IMR-90 (cell line): ENCODE measurements around the gene CORO7. TPM values are rescaled to one million over a fixed set of nuclear protein-coding genes. Genes with fewer than 3 reads are reported as not detected.
A peak's percentile ranks its signal among the peaks of the same experiment; 100 is the strongest.

Experiments used
- ATAC-seq: fragments of 200-7000 bp; cut with Tn5 transposase; 2 replicates; pipeline ENCODE4 v1.9.1; 2020; ENCODE audit warnings: low read depth, mild to moderate bottlenecking, moderate library complexity
- BruUV-seq: library from RNA; stranded (reverse); fragments of 400-500 nt; replicated peaks from 2 replicates; lab custom pipeline; 2021; lab: Mats Ljungman, UMichigan
- CTCF ChIA-PET: fragments of 300-600 bp; formaldehyde crosslinking; extraction: SDS; loops from one replicate; lab custom pipeline; 2021; ENCODE audit warnings: antibody characterized with exemption; lab: Yijun Ruan, JAX
- POLR2A ChIA-PET: fragments of 300-600 bp; sonication (Branson Sonifier 250); formaldehyde crosslinking; loops from one replicate; lab custom pipeline; 2022; ENCODE audit warnings: antibody characterized with exemption; ENCODE audit not compliant: unreplicated experiment; lab: Charles Lee
- DNase-seq: peaks from one replicate; pipeline ENCODE4 v3.0.0; 2013
- H2AFZ ChIP-seq: replicated peaks from 2 replicates; pipeline ENCODE3; 2013; ENCODE audit warnings: low read length, mild to moderate bottlenecking; ENCODE audit not compliant: poor library complexity
- H2AK5ac ChIP-seq: 2 replicates; pipeline ENCODE4 v1.6.1; 2013; ENCODE audit warnings: low read depth, low read length, inconsistent platforms
- H2AK9ac ChIP-seq: replicated peaks from 2 replicates; pipeline ENCODE3; 2013; ENCODE audit warnings: mild to moderate bottlenecking, low read depth, low read length, moderate library complexity; ENCODE audit not compliant: poor library complexity
- H2BK120ac ChIP-seq: 2 replicates; pipeline ENCODE4 v1.6.1; 2013; ENCODE audit warnings: low read depth, low read length, inconsistent platforms
- H2BK15ac ChIP-seq: 3 replicates; pipeline ENCODE4 v1.6.1; 2013; ENCODE audit warnings: low read depth, low read length, inconsistent platforms
- H2BK20ac ChIP-seq: 2 replicates; pipeline ENCODE4 v1.6.1; 2013; ENCODE audit warnings: low read depth, mild to moderate bottlenecking, inconsistent platforms, low read length, moderate library complexity
- H2BK5ac ChIP-seq: 2 replicates; pipeline ENCODE4 v1.6.1; 2013; ENCODE audit warnings: mild to moderate bottlenecking, low read depth, low read length, inconsistent platforms; ENCODE audit not compliant: poor library complexity, severe bottlenecking
- H3K14ac ChIP-seq: replicated peaks from 2 replicates; pipeline ENCODE4 v1.6.1; 2013; ENCODE audit warnings: low read depth, low read length, inconsistent platforms
- H3K18ac ChIP-seq: 2 replicates; pipeline ENCODE4 v1.6.1; 2013; ENCODE audit warnings: low read depth, low read length, control low read depth
- H3K23ac ChIP-seq: 2 replicates; pipeline ENCODE4 v1.6.1; 2013; ENCODE audit warnings: low read depth, low read length, inconsistent platforms
- H3K27ac ChIP-seq: 2 replicates; pipeline ENCODE4 v1.5.1; 2013; ENCODE audit warnings: mild to moderate bottlenecking, control low read depth, low read length; ENCODE audit not compliant: insufficient read depth
- H3K27me3 ChIP-seq: 2 replicates; pipeline ENCODE4 v1.6.1; 2013; ENCODE audit warnings: low read length; ENCODE audit not compliant: control insufficient read depth, insufficient read depth
- H3K36me3 ChIP-seq: 2 replicates; pipeline ENCODE4 v1.6.1; 2013; ENCODE audit warnings: low read length, mixed read lengths; ENCODE audit not compliant: control insufficient read depth, insufficient read depth
- H3K4ac ChIP-seq: 2 replicates; pipeline ENCODE4 v1.6.1; 2013; ENCODE audit warnings: low read depth, low read length, inconsistent platforms
- H3K4me1 ChIP-seq: 2 replicates; pipeline ENCODE4 v1.6.1; 2013; ENCODE audit warnings: low read length, mixed read lengths; ENCODE audit not compliant: control insufficient read depth, insufficient read depth
- H3K4me2 ChIP-seq: 2 replicates; pipeline ENCODE4 v1.6.1; 2013; ENCODE audit warnings: low read depth, mild to moderate bottlenecking, control low read depth, low read length, moderate library complexity
- H3K4me3 ChIP-seq: 2 replicates; pipeline ENCODE4 v1.5.1; 2013; ENCODE audit warnings: low read depth, mild to moderate bottlenecking, control low read depth, low read length, moderate library complexity; ENCODE audit not compliant: insufficient read depth
- H3K56ac ChIP-seq: 2 replicates; pipeline ENCODE4 v1.6.1; 2013; ENCODE audit warnings: low read length, inconsistent platforms; ENCODE audit not compliant: insufficient read depth; ENCODE audit errors: extremely low read depth
- H3K79me1 ChIP-seq, 2 experiments: 2 replicates each; pipeline ENCODE4 v1.6.1; 2013; ENCODE audit warnings: low read length in 2 of 2, inconsistent platforms in 1 of 2, low read depth in 1 of 2
- H3K9ac ChIP-seq: 2 replicates; pipeline ENCODE4 v1.6.1; 2013; ENCODE audit warnings: low read depth, low read length, control low read depth
- H3K9me1 ChIP-seq: 2 replicates; pipeline ENCODE4 v1.6.1; 2013; ENCODE audit warnings: low read length, inconsistent platforms; ENCODE audit not compliant: insufficient read depth
- H3K9me3 ChIP-seq: 2 replicates; pipeline ENCODE4 v1.6.1; 2013; ENCODE audit warnings: low read length; ENCODE audit not compliant: control insufficient read depth, insufficient read depth
- H4K20me1 ChIP-seq: 2 replicates; pipeline ENCODE4 v1.6.1; 2013; ENCODE audit warnings: low read length, inconsistent platforms; ENCODE audit not compliant: insufficient read depth
- H4K5ac ChIP-seq: 2 replicates; pipeline ENCODE4 v1.6.1; 2013; ENCODE audit warnings: mild to moderate bottlenecking, low read depth, low read length, control low read depth
- H4K8ac ChIP-seq, 2 experiments: 2 replicates each; pipeline ENCODE4 v1.6.1; 2013; ENCODE audit warnings: low read depth in 2 of 2, low read length in 2 of 2, control low read depth in 1 of 2, inconsistent platforms in 1 of 2
- H4K91ac ChIP-seq: 2 replicates; pipeline ENCODE4 v1.6.1; 2013; ENCODE audit warnings: low read depth, low read length, inconsistent platforms; ENCODE audit not compliant: insufficient read depth
- CEBPB ChIP-seq: IDR thresholded peaks from 2 replicates; pipeline ENCODE4 v1.6.1; 2012; ENCODE audit warnings: low read depth, low read length, improper control_type of control experiment
- CHD1 ChIP-seq: IDR thresholded peaks from 2 replicates; pipeline ENCODE4 v1.6.1; 2012; ENCODE audit warnings: low read depth, low read length, improper control_type of control experiment
- ELK1 ChIP-seq: fragments of 150-350 bp; IDR thresholded peaks from 2 replicates; pipeline ENCODE4 v1.6.1; 2016; ENCODE audit warnings: low read depth, mild to moderate bottlenecking, low read length, moderate library complexity, borderline replicate concordance
- FOS ChIP-seq: fragments of 150-350 bp; IDR thresholded peaks from 2 replicates; pipeline ENCODE4 v1.6.1; 2016; ENCODE audit warnings: low read depth, low read length
- MAFK ChIP-seq: IDR thresholded peaks from 2 replicates; pipeline ENCODE4 v1.6.1; 2012; ENCODE audit warnings: low read depth, low read length, improper control_type of control experiment
- MAZ ChIP-seq: IDR thresholded peaks from 2 replicates; pipeline ENCODE4 v1.6.1; 2012; ENCODE audit warnings: low read depth, mild to moderate bottlenecking, low read length, improper control_type of control experiment, moderate library complexity, borderline replicate concordance
- POLR2A ChIP-seq: IDR thresholded peaks from 2 replicates; pipeline ENCODE4 v1.6.1; 2012; ENCODE audit warnings: mild to moderate bottlenecking, low read depth, low read length
- WGBS, 2 experiments: methylation state at CpG; one replicate each; pipeline versions ENCODE4 v1.1.5 to v1.1.7; 2013; ENCODE audit warnings: missing lambda C conversion rate in 2 of 2; ENCODE audit not compliant: insufficient read length in 1 of 2; ENCODE audit errors: extremely low coverage in 2 of 2; 5-methylcytosine and 5-hydroxymethylcytosine counted together
- dilution Hi-C: fragments of 300-500 bp; cut with HindIII; formaldehyde crosslinking; loops from one replicate; pipeline ENCODE4 v1.14.3; 2018; ENCODE audit warnings: low sequenced_read_pairs; ENCODE audit not compliant: unreplicated experiment
- in situ Hi-C: fragments of 300-500 bp; cut with MboI; formaldehyde crosslinking; loops from 3 replicates; pipeline ENCODE4 v1.14.3; 2019; ENCODE audit warnings: low sequenced_read_pairs, inconsistent platforms, mixed read lengths
- intact Hi-C: fragments of 100-400 bp; cut with micrococcal nuclease; formaldehyde crosslinking; loops from 2 replicates; pipeline ENCODE4 v1.10.0; 2022
- polyA plus RNA-seq, 3 experiments: library from polyadenylated mRNA; depleted of rRNA; stranded (reverse); fragments of >200 nt; gene quantifications; 2 replicates each; pipeline ENCODE4 v1.2.3, GENCODE V29; 2012; ENCODE audit warnings: low replicate concordance in 1 of 3
- total RNA-seq: library from RNA; depleted of rRNA; stranded (reverse); fragments of >200 nt; gene quantifications from 2 replicates; pipeline ENCODE4 v1.2.3, GENCODE V29; 2012

CORO7 gene
- total and polyA plus RNA-seq, 2 of the 4 experiments (the other 2 are of a cell fraction): 6.3 to 26.7 TPM

DNA sequence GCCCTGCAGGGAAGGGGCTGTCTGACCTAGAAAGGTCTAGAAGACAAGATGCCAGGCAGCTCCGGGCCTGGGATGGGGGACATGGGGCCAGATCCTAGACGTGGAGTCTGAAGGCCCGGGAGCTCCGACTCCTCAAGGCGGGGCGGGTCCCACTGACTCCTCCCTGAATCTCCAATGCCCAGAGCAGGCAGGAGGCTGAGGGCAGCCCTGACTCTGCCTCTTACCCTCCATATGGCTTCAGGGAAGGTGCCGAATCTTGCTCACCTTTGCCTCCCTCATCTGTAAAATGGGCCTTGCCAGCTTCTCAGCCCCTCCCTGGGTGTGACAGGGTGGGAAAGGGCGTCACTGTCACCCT lies 30.0 kb downstream of the CORO7 start:
- ATAC-seq (peak; percentile 33), DNase-seq (no peak)
- Histone ChIP-seq H3K23ac (no peak overlapping the region), H2AK5ac (peak overlapping the region; percentile 90), H3K36me3 (peaks cover 30% of the 10 kb centered on the region), H2AFZ (peak overlapping the region; percentile 5), H3K27ac (peak overlapping the region; percentile 30; the same call in 1 of the 2 replicates), H4K8ac (0 out of 4 replicates have a peak overlapping the region, but pooled peaks of 1 of the 2 experiments have one; percentile 9), H3K9me3 (no peaks in the 10 kb centered on the region), H2BK120ac (peak overlapping the region; percentile 49; the same call in 1 of the 2 replicates), H3K4me1 (peaks cover 33% of the 10 kb centered on the region), H2BK5ac (peak overlapping the region; percentile 15), H3K79me1 (peaks cover 0 to 79% of the 10 kb centered on the region in 2 experiments; a peak in 2 of 4 replicates), H2AK9ac (peak overlapping the region; percentile 86), H3K9me1 (peaks cover 21% of the 10 kb centered on the region), H2BK15ac (no peak overlapping the region), H4K20me1 (peaks cover 58% of the 10 kb centered on the region), H3K14ac (no peak overlapping the region; the same call in 1 of the 2 replicates), H3K9ac (no peak overlapping the region), H4K5ac (no peak overlapping the region), H4K91ac (peak overlapping the region; percentile 66; the same call in 1 of the 2 replicates), H3K4me2 (no peak overlapping the region), H3K4me3 (no peak overlapping the region), H3K18ac (no peak overlapping the region), H3K27me3 (no peaks in the 10 kb centered on the region), H2BK20ac (no peak overlapping the region; the same call in 1 of the 2 replicates), H3K56ac (no peak overlapping the region), H3K4ac (peak overlapping the region; percentile 59)
- intact Hi-C loops (no loop called here), in situ Hi-C loops (no loop called here), dilution Hi-C loops (no loop called here)
- no CpG with 5 or more reads among the region's 8 CpGs for WGBS, 2 experiments
- CTCF ChIA-PET: interaction anchor here (2.4 kb wide), 1 partner anchor 16 kb away, joined by 7 read pairs; no protein-coding TSS in a partner anchor
- TF ChIP-seq CHD1 (no peak), FOS (no peak), ELK1 (no peak), MAFK (no peak), MAZ (0 out of 2 replicates have a peak, but pooled peaks have one; percentile 8), CEBPB (no peak), POLR2A (no peak; the same call in 1 of the 2 replicates)
- BruUV-seq: no TSS peak
- POLR2A ChIA-PET: interaction anchor here (1.4 kb wide), 1 partner anchor 9 kb away, joined by 4 read pairs; no protein-coding TSS in a partner anchor
